Measurements from ENCODE around the gene STK25.
"Not testable (repeated sequence)": the region's sequence is repeated elsewhere in the genome, so short reads cannot be mapped to it uniquely, and the experiment has no call there.

The STK25 gene

GRCh38 chr2:241461693-241462677, 46.4 kb downstream of the STK25 start:
- DNase-seq: no peak

- no peak for DNase-seq
These were observed 47.8 kb downstream of the STK25 start for GRCh38 chr2:241460631-241461030.

GRCh38 chr2:241459520-241459919, 48.9 kb downstream of the STK25 start:
- no peak for DNase-seq

GRCh38 chr2:241458687-241459086, 49.7 kb downstream of the STK25 start:
- DNase-seq: no peak

GRCh38 chr2:241456546-241456945, 51.8 kb downstream of the STK25 start:
- DNase-seq: no peak

- DNase-seq: no peak
These were observed 53.4 kb downstream of the STK25 start for GRCh38 chr2:241454837-241455485.

- DNase-seq: not testable (repeated sequence)
These were observed 54.5 kb downstream of the STK25 start for GRCh38 chr2:241453919-241454318.

GRCh38 chr2:241451840-241452506, 56.4 kb downstream of the STK25 start:
- DNase-seq: no peak

- DNase-seq: not testable (repeated sequence)
These were observed 58.3 kb downstream of the STK25 start for GRCh38 chr2:241450092-241450491.

- DNase-seq: no peak
These were observed 63.0 kb downstream of the STK25 start for GRCh38 chr2:241445426-241445825.

- peak; percentile 85 to 90 for DNase-seq
These were observed 64.7 kb downstream of the STK25 start for GRCh38 chr2:241443486-241444223.

Data from CD4-positive, alpha-beta T cell treated with Interleukin-4 for 1 hour (primary cell).